Chondrocyte (in vitro differentiated cells): ENCODE results near the gene AFF3. TPM values are rescaled to one million over a fixed set of nuclear protein-coding genes. Genes with fewer than 3 reads are reported as not detected.
A peak's percentile ranks its signal among the peaks of the same experiment; 100 is the strongest.

Experiments
- DNase-seq: peaks from one replicate; pipeline ENCODE4 v3.0.0; 2021; ENCODE audit warnings: mixed read lengths, low spot score
- H3K27ac Mint-ChIP-seq: one replicate; pipeline ENCODE4 v1.8.0; 2021; ENCODE audit warnings: mild to moderate bottlenecking, moderate library complexity, mixed read lengths; ENCODE audit not compliant: unreplicated experiment
- H3K27me3 Mint-ChIP-seq: 2 replicates; pipeline ENCODE4 v1.8.0; 2021; ENCODE audit warnings: low read depth, mixed read lengths
- H3K36me3 Mint-ChIP-seq: 2 replicates; pipeline ENCODE4 v1.8.0; 2021; ENCODE audit warnings: low read depth, mixed read lengths
- H3K4me1 Mint-ChIP-seq: 2 replicates; pipeline ENCODE4 v1.8.0; 2021; ENCODE audit warnings: low read depth, mild to moderate bottlenecking, mixed read lengths
- H3K4me3 Mint-ChIP-seq: one replicate; pipeline ENCODE4 v1.8.0; 2021; ENCODE audit warnings: mild to moderate bottlenecking, moderate library complexity, mixed read lengths; ENCODE audit not compliant: unreplicated experiment
- H3K9me3 Mint-ChIP-seq: 2 replicates; pipeline ENCODE4 v1.8.0; 2021; ENCODE audit warnings: low read depth, mixed read lengths
- CTCF ChIP-seq: fragments of 200-600 bp; sonication (generic); IDR thresholded peaks from 2 replicates; pipeline ENCODE4 v1.5.0; 2021; ENCODE audit warnings: antibody characterized with exemption, mild to moderate bottlenecking, moderate library complexity
- total RNA-seq: library from RNA; stranded (reverse); gene quantifications from 3 replicates; pipeline ENCODE4 v1.2.1, GENCODE V29; 2021

AFF3 gene
- total RNA-seq, 1 donor from 2014 or later: 127 TPM

GRCh38 chr2:100060875-100061274 lies 81.5 kb downstream of the AFF3 start:
- TF ChIP-seq CTCF: no peak
- Mint-ChIP-seq H3K4me3 (no peak overlapping the region), H3K36me3 (peaks cover 31% of the 10 kb centered on the region), H3K27me3 (no peaks in the 10 kb centered on the region), H3K9me3 (peaks cover 6% of the 10 kb centered on the region), H3K4me1 (peaks cover 68% of the 10 kb centered on the region), H3K27ac (no peak overlapping the region)
- DNase-seq: no peak

GRCh38 chr2:100059638-100060037 lies 82.8 kb downstream of the AFF3 start:
- no peak for DNase-seq
- Mint-ChIP-seq H3K4me3 (no peak overlapping the region), H3K9me3 (peaks cover 6% of the 10 kb centered on the region), H3K27me3 (no peaks in the 10 kb centered on the region), H3K36me3 (peaks cover 31% of the 10 kb centered on the region), H3K27ac (peak overlapping the region; percentile 34), H3K4me1 (peaks cover 68% of the 10 kb centered on the region)
- TF ChIP-seq CTCF: peak; percentile 5

- TF ChIP-seq CTCF: no peak
- no peaks in the 10 kb centered on the region for H3K27me3 Mint-ChIP-seq
- peaks cover 2% of the 10 kb centered on the region for H3K9me3 Mint-ChIP-seq
- peaks cover 71% of the 10 kb centered on the region for H3K4me1 Mint-ChIP-seq
- H3K36me3 Mint-ChIP-seq: peaks cover 28% of the 10 kb centered on the region
- DNase-seq: no peak
- H3K4me3 Mint-ChIP-seq: no peak overlapping the region
- H3K27ac Mint-ChIP-seq: peak overlapping the region; percentile 84
Measured at GRCh38 chr2:100057901-100058261, 84.5 kb downstream of the AFF3 start.

GRCh38 chr2:100054426-100054825 lies 88.0 kb downstream of the AFF3 start:
- no peak for TF ChIP-seq CTCF
- peak overlapping the region; percentile 35 for H3K27ac Mint-ChIP-seq
- no peaks in the 10 kb centered on the region for H3K27me3 Mint-ChIP-seq
- no peaks in the 10 kb centered on the region for H3K9me3 Mint-ChIP-seq
- no peak overlapping the region for H3K4me3 Mint-ChIP-seq
- H3K4me1 Mint-ChIP-seq: peaks cover 73% of the 10 kb centered on the region
- DNase-seq: no peak
- peaks cover 28% of the 10 kb centered on the region for H3K36me3 Mint-ChIP-seq

GRCh38 chr2:100053087-100053885 lies 89.1 kb downstream of the AFF3 start:
- no peak for TF ChIP-seq CTCF
- Mint-ChIP-seq H3K9me3 (no peaks in the 10 kb centered on the region), H3K4me3 (no peak overlapping the region), H3K27me3 (no peaks in the 10 kb centered on the region), H3K36me3 (peaks cover 31% of the 10 kb centered on the region), H3K27ac (no peak overlapping the region), H3K4me1 (peaks cover 71% of the 10 kb centered on the region)
- no peak for DNase-seq
